Neural progenitor cell (in vitro differentiated cells): ENCODE results near the gene USP48. TPM values are rescaled to one million over a fixed set of nuclear protein-coding genes. Genes with fewer than 3 reads are reported as not detected.

Source experiments
- DNase-seq: peaks from one replicate; pipeline ENCODE4 v3.0.0-alpha.2; 2016; ENCODE audit warnings: low spot score
- H2AFZ ChIP-seq: fragments of 200-600 bp; sonication (generic); replicated peaks from 2 replicates; pipeline ENCODE4 v1.6.1; 2016; ENCODE audit warnings: antibody characterized with exemption
- H3F3A ChIP-seq: fragments of 200-600 bp; sonication (generic); 2 replicates; pipeline ENCODE4 v1.6.1; 2016; ENCODE audit warnings: antibody characterized with exemption, low read depth
- H3K27ac ChIP-seq: fragments of 200-600 bp; sonication (generic); 2 replicates; pipeline ENCODE4 v1.5.1; 2016; ENCODE audit warnings: mild to moderate bottlenecking
- H3K27me3 ChIP-seq: fragments of 200-600 bp; sonication (generic); 2 replicates; pipeline ENCODE4 v1.6.1; 2016; ENCODE audit warnings: mild to moderate bottlenecking, moderate library complexity
- H3K36me3 ChIP-seq: fragments of 200-600 bp; sonication (generic); 2 replicates; pipeline ENCODE4 v1.5.1; 2016
- H3K4me1 ChIP-seq: fragments of 200-600 bp; sonication (generic); 2 replicates; pipeline ENCODE4 v1.6.1; 2016; ENCODE audit warnings: mixed run types
- H3K4me2 ChIP-seq: fragments of 200-600 bp; sonication (generic); 2 replicates; pipeline ENCODE4 v1.6.1; 2016
- H3K4me3 ChIP-seq: fragments of 200-600 bp; sonication (generic); 2 replicates; pipeline ENCODE4 v1.5.1; 2016
- H3K79me2 ChIP-seq: fragments of 200-600 bp; sonication (generic); 2 replicates; pipeline ENCODE4 v1.6.1; 2016; ENCODE audit warnings: low read depth
- H3K9ac ChIP-seq: fragments of 200-600 bp; sonication (generic); 2 replicates; pipeline ENCODE4 v1.6.1; 2016
- H3K9me3 ChIP-seq: fragments of 200-600 bp; sonication (generic); 2 replicates; pipeline ENCODE4 v1.5.1; 2016; ENCODE audit warnings: low read depth
- H4K20me1 ChIP-seq: fragments of 200-600 bp; sonication (generic); 2 replicates; pipeline ENCODE4 v1.6.1; 2016; ENCODE audit warnings: low read depth
- H3K27ac Mint-ChIP-seq: 3 replicates; pipeline ENCODE4 v1.8.0; 2021; ENCODE audit warnings: mixed read lengths
- H3K27me3 Mint-ChIP-seq: 2 replicates; pipeline ENCODE4 v1.8.0; 2022; ENCODE audit warnings: low read depth, mild to moderate bottlenecking, inconsistent platforms, moderate library complexity, mixed read lengths; ENCODE audit not compliant: insufficient read depth
- H3K36me3 Mint-ChIP-seq: 3 replicates; pipeline ENCODE4 v1.8.0; 2021; ENCODE audit warnings: mixed read lengths
- H3K4me1 Mint-ChIP-seq: 3 replicates; pipeline ENCODE4 v1.8.0; 2021; ENCODE audit warnings: mixed read lengths
- H3K4me3 Mint-ChIP-seq: 3 replicates; pipeline ENCODE4 v1.8.0; 2021; ENCODE audit warnings: mild to moderate bottlenecking, moderate library complexity, mixed read lengths
- H3K9me3 Mint-ChIP-seq: 3 replicates; pipeline ENCODE4 v1.8.0; 2020; ENCODE audit warnings: mixed read lengths
- EZH2 ChIP-seq: fragments of 200-600 bp; sonication (generic); IDR thresholded peaks from 2 replicates; pipeline ENCODE4 v1.6.1; 2017; ENCODE audit warnings: antibody characterized with exemption, mild to moderate bottlenecking, moderate library complexity
- EZH2phosphoT487 ChIP-seq: fragments of 200-600 bp; sonication (generic); IDR thresholded peaks from 2 replicates; pipeline ENCODE4 v1.6.1; 2017; ENCODE audit warnings: antibody characterized with exemption
- total RNA-seq: library from RNA; depleted of rRNA; stranded (reverse); fragments of >200 nt; gene quantifications from 2 replicates; pipeline ENCODE4 v1.2.3, GENCODE V29; 2015; ENCODE audit warnings: low replicate concordance
- TF ChIP-seq, protein P1 (sequence below): fragments of 200-600 bp; sonication (generic); IDR thresholded peaks from 2 replicates; pipeline ENCODE4 v1.5.1; 2017; ENCODE audit warnings: antibody characterized with exemption, mild to moderate bottlenecking

The USP48 gene
- total RNA-seq, 1 donor from 2014 or later: 50.3 TPM

DNA sequence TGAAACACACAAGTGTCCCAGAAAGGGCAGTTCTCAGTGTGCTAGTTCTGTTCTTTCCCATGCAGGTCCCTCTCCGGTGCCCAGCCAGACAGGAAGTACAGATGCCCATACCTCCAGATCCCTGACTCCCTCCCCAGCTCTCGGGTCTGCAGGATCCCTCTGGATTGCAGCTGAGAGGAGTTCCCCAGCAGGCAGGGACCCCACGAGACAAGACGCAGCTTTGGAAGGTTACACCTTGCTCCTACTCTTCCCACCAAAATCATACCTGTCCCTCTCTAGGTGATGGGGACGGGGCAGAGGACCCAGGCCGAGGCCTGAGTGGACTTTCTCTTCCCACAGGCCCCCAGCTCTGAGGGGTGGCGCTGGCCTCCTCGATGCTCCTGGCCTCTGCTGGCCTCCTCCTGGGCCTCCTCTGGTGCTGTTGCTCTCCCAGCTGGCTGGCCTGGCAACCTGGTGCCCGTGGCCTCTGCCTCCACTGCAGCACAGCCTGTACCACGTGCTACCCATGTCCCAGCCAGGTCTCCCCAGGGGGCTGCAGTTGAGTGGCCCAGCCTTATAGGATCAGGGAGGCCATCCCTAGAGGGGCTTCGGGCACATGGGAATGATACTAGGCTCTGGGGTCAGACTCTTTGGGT lies 38.6 kb upstream of the USP48 start:
- Histone ChIP-seq H3K9me3 (no peaks in the 10 kb centered on the region), H3K4me2 (no peak overlapping the region), H3K79me2 (no peaks in the 10 kb centered on the region), H3K27me3 (no peaks in the 10 kb centered on the region), H4K20me1 (no peaks in the 10 kb centered on the region), H2AFZ (no peak overlapping the region), H3F3A (peaks cover 5% of the 10 kb centered on the region), H3K9ac (no peak overlapping the region), H3K27ac (no peak overlapping the region), H3K4me3 (no peak overlapping the region), H3K36me3 (no peaks in the 10 kb centered on the region), H3K4me1 (no peaks in the 10 kb centered on the region)
- Mint-ChIP-seq H3K27ac (no peak overlapping the region), H3K36me3 (peaks cover 2% of the 10 kb centered on the region), H3K4me1 (peaks cover 15% of the 10 kb centered on the region), H3K27me3 (peaks cover 3% of the 10 kb centered on the region), H3K4me3 (no peak overlapping the region), H3K9me3 (no peaks in the 10 kb centered on the region)
- no peak for DNase-seq
- TF ChIP-seq, protein P1, sequence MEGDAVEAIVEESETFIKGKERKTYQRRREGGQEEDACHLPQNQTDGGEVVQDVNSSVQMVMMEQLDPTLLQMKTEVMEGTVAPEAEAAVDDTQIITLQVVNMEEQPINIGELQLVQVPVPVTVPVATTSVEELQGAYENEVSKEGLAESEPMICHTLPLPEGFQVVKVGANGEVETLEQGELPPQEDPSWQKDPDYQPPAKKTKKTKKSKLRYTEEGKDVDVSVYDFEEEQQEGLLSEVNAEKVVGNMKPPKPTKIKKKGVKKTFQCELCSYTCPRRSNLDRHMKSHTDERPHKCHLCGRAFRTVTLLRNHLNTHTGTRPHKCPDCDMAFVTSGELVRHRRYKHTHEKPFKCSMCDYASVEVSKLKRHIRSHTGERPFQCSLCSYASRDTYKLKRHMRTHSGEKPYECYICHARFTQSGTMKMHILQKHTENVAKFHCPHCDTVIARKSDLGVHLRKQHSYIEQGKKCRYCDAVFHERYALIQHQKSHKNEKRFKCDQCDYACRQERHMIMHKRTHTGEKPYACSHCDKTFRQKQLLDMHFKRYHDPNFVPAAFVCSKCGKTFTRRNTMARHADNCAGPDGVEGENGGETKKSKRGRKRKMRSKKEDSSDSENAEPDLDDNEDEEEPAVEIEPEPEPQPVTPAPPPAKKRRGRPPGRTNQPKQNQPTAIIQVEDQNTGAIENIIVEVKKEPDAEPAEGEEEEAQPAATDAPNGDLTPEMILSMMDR: no peak
- TF ChIP-seq EZH2phosphoT487: no peak
- no peak for TF ChIP-seq EZH2

GRCh38 chr1:21820597-21821232 lies 37.8 kb upstream of the USP48 start:
- H3K4me3 ChIP-seq: no peak overlapping the region
- H3K9me3 ChIP-seq: no peaks in the 10 kb centered on the region
- peaks cover 22% of the 10 kb centered on the region for H3K4me1 Mint-ChIP-seq
- H2AFZ ChIP-seq: no peak overlapping the region
- TF ChIP-seq, protein P1: no peak
- no peak for TF ChIP-seq EZH2phosphoT487
- no peak for TF ChIP-seq EZH2
- no peak overlapping the region for H3K9ac ChIP-seq
- H3K79me2 ChIP-seq: no peaks in the 10 kb centered on the region
- no peaks in the 10 kb centered on the region for H4K20me1 ChIP-seq
- H3K36me3 ChIP-seq: no peaks in the 10 kb centered on the region
- H3K4me2 ChIP-seq: no peak overlapping the region
- no peak for DNase-seq
- no peaks in the 10 kb centered on the region for H3K27me3 ChIP-seq
- peaks cover 2% of the 10 kb centered on the region for H3K36me3 Mint-ChIP-seq
- no peaks in the 10 kb centered on the region for H3K9me3 Mint-ChIP-seq
- peaks cover 3% of the 10 kb centered on the region for H3K27me3 Mint-ChIP-seq
- no peak overlapping the region for H3K27ac ChIP-seq
- peak overlapping the region; percentile 34 for H3K4me3 Mint-ChIP-seq
- H3F3A ChIP-seq: peaks cover 5% of the 10 kb centered on the region
- H3K4me1 ChIP-seq: no peaks in the 10 kb centered on the region
- H3K27ac Mint-ChIP-seq: peak overlapping the region; percentile 81

DNA sequence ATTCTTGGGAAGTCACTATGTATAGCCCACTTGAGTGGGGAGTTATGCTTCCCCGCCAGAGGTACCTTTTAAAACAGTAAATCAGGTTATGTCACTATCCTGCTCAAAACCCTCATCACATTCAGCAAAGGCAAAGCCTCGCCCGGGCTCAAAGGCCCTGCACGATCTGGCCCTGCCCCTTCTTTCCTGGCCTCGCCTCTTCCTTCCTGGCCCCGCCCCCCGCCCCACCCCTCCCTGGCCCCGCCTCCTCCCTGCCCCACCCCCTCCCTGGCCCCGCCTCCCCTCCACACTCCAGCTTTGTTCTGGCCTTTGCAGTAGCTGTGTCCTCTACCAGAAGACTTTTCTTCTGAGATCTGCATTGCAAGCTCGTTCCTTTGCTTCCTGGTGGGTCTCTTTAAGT lies 35.7 kb upstream of the USP48 start:
- Mint-ChIP-seq H3K36me3 (peaks cover 2% of the 10 kb centered on the region), H3K9me3 (no peaks in the 10 kb centered on the region), H3K4me1 (peaks cover 26% of the 10 kb centered on the region), H3K27me3 (peaks cover 3% of the 10 kb centered on the region), H3K4me3 (no peak overlapping the region), H3K27ac (no peak overlapping the region)
- no peaks in the 10 kb centered on the region for H3K79me2 ChIP-seq
- peaks cover 5% of the 10 kb centered on the region for H3K27me3 ChIP-seq
- H3K4me1 ChIP-seq: no peaks in the 10 kb centered on the region
- no peak for TF ChIP-seq EZH2phosphoT487
- TF ChIP-seq EZH2: no peak
- TF ChIP-seq, protein P1: no peak
- DNase-seq: peak; percentile 73
- no peaks in the 10 kb centered on the region for H3K9me3 ChIP-seq
- no peaks in the 10 kb centered on the region for H4K20me1 ChIP-seq
- no peak overlapping the region for H3K27ac ChIP-seq
- no peak overlapping the region for H3K4me3 ChIP-seq
- no peak overlapping the region for H3K4me2 ChIP-seq
- peaks cover 5% of the 10 kb centered on the region for H3F3A ChIP-seq
- no peak overlapping the region for H2AFZ ChIP-seq
- no peak overlapping the region for H3K9ac ChIP-seq
- H3K36me3 ChIP-seq: no peaks in the 10 kb centered on the region
